ENCODE measurements around the gene KCNJ4.

The KCNJ4 gene

DNA sequence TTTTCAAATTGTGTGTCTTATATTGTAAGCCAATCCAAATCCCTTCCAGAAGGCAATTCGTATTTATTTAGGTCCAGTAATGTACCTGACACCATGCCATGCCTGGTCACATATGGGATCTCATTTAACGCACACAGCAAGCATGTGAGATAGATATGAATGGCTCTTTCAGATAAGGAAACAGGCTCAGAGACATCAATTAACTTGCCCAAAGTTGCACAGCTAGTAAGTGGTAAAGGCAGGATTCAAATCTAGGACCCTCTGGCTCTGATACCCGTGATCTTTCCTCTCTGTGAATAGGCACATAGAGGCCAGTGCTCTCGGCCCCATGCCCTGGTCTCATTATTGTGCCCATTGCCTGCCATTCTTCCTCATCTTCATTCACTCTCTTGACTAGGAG, 34.3 kb downstream of the KCNJ4 start:
- no peaks in the 10 kb centered on the region for H3F3A ChIP-seq (ENCODE audit: insufficient read depth, low read length)
- no peak for DNase-seq
- H3K36me3 ChIP-seq (replicated peaks; ENCODE audit: insufficient read depth, low read length), result no peaks in the 10 kb centered on the region
- no peaks in the 10 kb centered on the region for H3K27me3 ChIP-seq (replicated peaks; ENCODE audit: insufficient read depth, low read length)
- H3K27ac ChIP-seq (ENCODE audit: low read length), result no peak overlapping the region
- no peaks in the 10 kb centered on the region for H3K4me1 ChIP-seq (ENCODE audit: low read length)
- H3K4me3 ChIP-seq (ENCODE audit: low read length), result no peak overlapping the region
- H3K9ac ChIP-seq (ENCODE audit: low read length), result no peak overlapping the region
- TF ChIP-seq EZH2 (optimal IDR thresholded peaks at IDR 0.05; ENCODE audit: low read depth, low read length) (no peak), EZH2phosphoT487 (IDR thresholded peaks at IDR 0.05; ENCODE audit: low read length) (no peak)
- TF ChIP-seq, protein P1, sequence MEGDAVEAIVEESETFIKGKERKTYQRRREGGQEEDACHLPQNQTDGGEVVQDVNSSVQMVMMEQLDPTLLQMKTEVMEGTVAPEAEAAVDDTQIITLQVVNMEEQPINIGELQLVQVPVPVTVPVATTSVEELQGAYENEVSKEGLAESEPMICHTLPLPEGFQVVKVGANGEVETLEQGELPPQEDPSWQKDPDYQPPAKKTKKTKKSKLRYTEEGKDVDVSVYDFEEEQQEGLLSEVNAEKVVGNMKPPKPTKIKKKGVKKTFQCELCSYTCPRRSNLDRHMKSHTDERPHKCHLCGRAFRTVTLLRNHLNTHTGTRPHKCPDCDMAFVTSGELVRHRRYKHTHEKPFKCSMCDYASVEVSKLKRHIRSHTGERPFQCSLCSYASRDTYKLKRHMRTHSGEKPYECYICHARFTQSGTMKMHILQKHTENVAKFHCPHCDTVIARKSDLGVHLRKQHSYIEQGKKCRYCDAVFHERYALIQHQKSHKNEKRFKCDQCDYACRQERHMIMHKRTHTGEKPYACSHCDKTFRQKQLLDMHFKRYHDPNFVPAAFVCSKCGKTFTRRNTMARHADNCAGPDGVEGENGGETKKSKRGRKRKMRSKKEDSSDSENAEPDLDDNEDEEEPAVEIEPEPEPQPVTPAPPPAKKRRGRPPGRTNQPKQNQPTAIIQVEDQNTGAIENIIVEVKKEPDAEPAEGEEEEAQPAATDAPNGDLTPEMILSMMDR (IDR thresholded peaks at IDR 0.05; ENCODE audit: low read length), result no peak
- H3K79me2 ChIP-seq (ENCODE audit: low read length), result no peaks in the 10 kb centered on the region
- no peaks in the 10 kb centered on the region for H3K9me2 ChIP-seq (replicated peaks; ENCODE audit: insufficient read depth, low read length)
- no peaks in the 10 kb centered on the region for H4K20me1 ChIP-seq (ENCODE audit: insufficient read depth, low read length)
- H3K4me2 ChIP-seq (ENCODE audit: low read depth, low read length), result no peak overlapping the region
- no peaks in the 10 kb centered on the region for H3K9me3 ChIP-seq (replicated peaks; ENCODE audit: insufficient read depth, low read length)
- no peak overlapping the region for H2AFZ ChIP-seq (ENCODE audit: low read length)

DNA sequence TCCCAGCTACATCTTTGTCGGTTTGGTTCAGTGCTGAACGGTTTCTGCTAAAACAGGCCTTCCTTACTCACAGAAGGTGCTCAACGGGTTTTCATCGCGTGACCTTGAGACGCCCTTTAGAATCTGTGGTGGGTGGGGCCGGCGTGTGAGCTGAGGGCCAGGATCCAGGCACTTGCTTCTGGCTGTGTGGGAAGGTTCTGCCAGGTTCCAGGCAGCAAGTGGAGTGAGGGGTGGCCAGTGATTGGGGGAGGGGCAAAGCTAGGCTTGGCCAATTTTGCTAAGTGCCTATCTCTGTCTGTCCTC, 35.2 kb downstream of the KCNJ4 start:
- H3K9ac ChIP-seq (ENCODE audit: low read length), result no peak overlapping the region
- H3K36me3 ChIP-seq (replicated peaks; ENCODE audit: insufficient read depth, low read length), result no peaks in the 10 kb centered on the region
- H3K9me3 ChIP-seq (replicated peaks; ENCODE audit: insufficient read depth, low read length), result no peaks in the 10 kb centered on the region
- no peaks in the 10 kb centered on the region for H4K20me1 ChIP-seq (ENCODE audit: insufficient read depth, low read length)
- H3K79me2 ChIP-seq (ENCODE audit: low read length), result no peaks in the 10 kb centered on the region
- H3F3A ChIP-seq (ENCODE audit: insufficient read depth, low read length), result no peaks in the 10 kb centered on the region
- H3K4me1 ChIP-seq (ENCODE audit: low read length), result no peaks in the 10 kb centered on the region
- H2AFZ ChIP-seq (ENCODE audit: low read length), result no peak overlapping the region
- no peak overlapping the region for H3K4me3 ChIP-seq (ENCODE audit: low read length)
- no peaks in the 10 kb centered on the region for H3K9me2 ChIP-seq (replicated peaks; ENCODE audit: insufficient read depth, low read length)
- no peak for DNase-seq
- H3K27ac ChIP-seq (ENCODE audit: low read length), result no peak overlapping the region
- no peaks in the 10 kb centered on the region for H3K27me3 ChIP-seq (replicated peaks; ENCODE audit: insufficient read depth, low read length)
- no peak overlapping the region for H3K4me2 ChIP-seq (ENCODE audit: low read depth, low read length)
- TF ChIP-seq EZH2 (optimal IDR thresholded peaks at IDR 0.05; ENCODE audit: low read depth, low read length), result no peak
- TF ChIP-seq, protein P1 (IDR thresholded peaks at IDR 0.05; ENCODE audit: low read length), result no peak
- TF ChIP-seq EZH2phosphoT487 (IDR thresholded peaks at IDR 0.05; ENCODE audit: low read length), result no peak

DNA sequence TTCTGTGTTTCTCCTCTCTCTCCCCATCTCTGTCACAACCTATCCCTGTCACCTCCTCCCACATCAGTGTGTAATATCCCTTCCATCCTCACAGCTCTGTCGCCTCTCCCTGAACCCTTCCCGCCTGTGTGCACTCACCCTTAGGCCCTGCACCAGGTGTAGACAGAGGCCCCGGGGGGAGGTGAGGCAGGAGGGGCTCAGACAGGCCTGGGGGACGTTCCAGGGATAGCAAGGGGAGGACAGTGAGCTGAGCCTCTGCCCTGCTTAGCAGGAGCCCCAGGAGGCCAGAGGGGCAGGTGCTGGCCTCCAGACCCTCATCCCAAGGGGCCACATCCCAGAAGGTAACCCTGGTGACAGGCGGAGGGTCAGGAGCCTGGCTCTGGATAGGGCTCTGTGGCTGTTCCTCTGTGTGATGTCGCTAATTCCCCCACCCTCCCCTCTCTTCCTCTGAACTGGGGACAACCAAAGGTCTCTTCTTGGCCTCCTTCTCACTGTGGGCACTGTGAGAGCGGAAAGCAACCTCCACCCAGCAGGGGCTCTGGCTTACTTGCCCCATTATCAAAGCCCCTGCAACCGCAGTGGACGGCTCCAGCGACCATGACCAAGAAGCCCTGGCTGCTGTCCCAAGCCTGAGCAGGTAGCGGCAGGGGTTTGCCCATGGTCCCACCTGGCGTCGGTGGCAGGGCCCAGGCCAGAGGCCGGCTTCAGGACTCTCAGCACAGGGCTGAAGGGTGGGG, 35.7 kb downstream of the KCNJ4 start:
- H4K20me1 ChIP-seq (ENCODE audit: insufficient read depth, low read length), result no peaks in the 10 kb centered on the region
- no peak overlapping the region for H3K4me3 ChIP-seq (ENCODE audit: low read length)
- no peak overlapping the region for H3K27ac ChIP-seq (ENCODE audit: low read length)
- H2AFZ ChIP-seq (ENCODE audit: low read length), result no peak overlapping the region
- H3K9me3 ChIP-seq (replicated peaks; ENCODE audit: insufficient read depth, low read length), result no peaks in the 10 kb centered on the region
- no peak for DNase-seq
- no peaks in the 10 kb centered on the region for H3K9me2 ChIP-seq (replicated peaks; ENCODE audit: insufficient read depth, low read length)
- H3K4me1 ChIP-seq (ENCODE audit: low read length), result no peaks in the 10 kb centered on the region
- H3K9ac ChIP-seq (ENCODE audit: low read length), result no peak overlapping the region
- H3K79me2 ChIP-seq (ENCODE audit: low read length), result no peaks in the 10 kb centered on the region
- no peaks in the 10 kb centered on the region for H3K36me3 ChIP-seq (replicated peaks; ENCODE audit: insufficient read depth, low read length)
- TF ChIP-seq EZH2phosphoT487 (IDR thresholded peaks at IDR 0.05; ENCODE audit: low read length), result no peak
- TF ChIP-seq, protein P1 (IDR thresholded peaks at IDR 0.05; ENCODE audit: low read length), result no peak
- TF ChIP-seq EZH2 (optimal IDR thresholded peaks at IDR 0.05; ENCODE audit: low read depth, low read length), result no peak
- H3K4me2 ChIP-seq (ENCODE audit: low read depth, low read length), result no peak overlapping the region
- no peaks in the 10 kb centered on the region for H3K27me3 ChIP-seq (replicated peaks; ENCODE audit: insufficient read depth, low read length)
- no peaks in the 10 kb centered on the region for H3F3A ChIP-seq (ENCODE audit: insufficient read depth, low read length)

Data from MM.1S (cell line).